OCI-LY1 (cell line): ENCODE data around the gene TPPP.
"Not testable (repeated sequence)": the region's sequence is repeated elsewhere in the genome, so short reads cannot be mapped to it uniquely, and the experiment has no call there.

ENCODE experiments used
- H2AFZ ChIP-seq: fragments of 200-600 bp; sonication (generic), shearing (Covaris generic); 2 replicates; pipeline ENCODE4 v1.6.0; 2014; ENCODE audit warnings: antibody characterized with exemption, mild to moderate bottlenecking, low read length
- H3F3A ChIP-seq: fragments of 200-600 bp; sonication (generic), shearing (Covaris generic); 2 replicates; pipeline ENCODE4 v1.6.0; 2014; ENCODE audit warnings: mild to moderate bottlenecking, antibody characterized with exemption, low read length, moderate library complexity; ENCODE audit not compliant: insufficient read depth
- H3K27ac ChIP-seq: fragments of 200-600 bp; sonication (generic); 2 replicates; pipeline ENCODE4 v1.5.1; 2014; ENCODE audit warnings: low read length, mixed run types, mild to moderate bottlenecking, low read depth; ENCODE audit not compliant: poor library complexity, severe bottlenecking
- H3K27me3 ChIP-seq: fragments of 200-600 bp; sonication (generic); 2 replicates; pipeline ENCODE4 v1.6.0; 2014; ENCODE audit warnings: antibody characterized with exemption, mild to moderate bottlenecking, low read length, moderate library complexity; ENCODE audit not compliant: insufficient read depth
- H3K36me3 ChIP-seq: fragments of 200-600 bp; sonication (generic); 2 replicates; pipeline ENCODE4 v1.6.1; 2014; ENCODE audit warnings: mild to moderate bottlenecking, antibody characterized with exemption, low read length, moderate library complexity, mixed read lengths; ENCODE audit not compliant: insufficient read depth
- H3K4me1 ChIP-seq: fragments of 200-600 bp; sonication (generic); 2 replicates; pipeline ENCODE4 v1.5.1; 2014; ENCODE audit warnings: mild to moderate bottlenecking, low read length, moderate library complexity; ENCODE audit not compliant: insufficient read depth, severe bottlenecking
- H3K4me2 ChIP-seq: fragments of 200-600 bp; sonication (generic), shearing (Covaris generic); 2 replicates; pipeline ENCODE4 v1.6.1; 2014; ENCODE audit warnings: low read length
- H3K4me3 ChIP-seq: fragments of 200-600 bp; sonication (generic); 2 replicates; pipeline ENCODE4 v1.5.1; 2014; ENCODE audit warnings: low read length, low read depth, mild to moderate bottlenecking, mixed read lengths; ENCODE audit not compliant: poor library complexity, severe bottlenecking
- H3K79me2 ChIP-seq: fragments of 200-600 bp; shearing (Covaris generic); 2 replicates; pipeline ENCODE4 v1.6.1; 2016; ENCODE audit warnings: mixed run types, low read length, mixed read lengths; ENCODE audit not compliant: insufficient read depth
- H3K9ac ChIP-seq: fragments of 200-600 bp; sonication (generic), shearing (Covaris generic); 2 replicates; pipeline ENCODE4 v1.6.1; 2014; ENCODE audit warnings: mild to moderate bottlenecking, low read length, mixed read lengths
- H3K9me2 ChIP-seq: fragments of 200-600 bp; sonication (generic), shearing (Covaris generic); 2 replicates; pipeline ENCODE4 v1.6.1; 2014; ENCODE audit warnings: low read depth, mild to moderate bottlenecking, low read length, mixed read lengths
- H3K9me3 ChIP-seq: fragments of 200-600 bp; shearing (Covaris generic); 2 replicates; pipeline ENCODE4 v1.6.1; 2014; ENCODE audit warnings: low read length, mixed read lengths
- H4K20me1 ChIP-seq: fragments of 200-600 bp; sonication (generic), shearing (Covaris generic); 2 replicates; pipeline ENCODE4 v1.6.0; 2016; ENCODE audit warnings: mild to moderate bottlenecking, low read length; ENCODE audit not compliant: insufficient read depth
- CTCF ChIP-seq: fragments of 200-600 bp; sonication (generic), shearing (Covaris generic); IDR thresholded peaks from 2 replicates; pipeline ENCODE4 v1.5.1; 2017; ENCODE audit warnings: mild to moderate bottlenecking, antibody characterized with exemption, low read length, moderate library complexity, mixed read lengths
- EZH2 ChIP-seq: fragments of 200-600 bp; sonication (generic), shearing (Covaris generic); IDR thresholded peaks from 2 replicates; pipeline ENCODE4 v1.8.0; 2017; ENCODE audit warnings: borderline replicate concordance, mixed run types, mild to moderate bottlenecking, antibody characterized with exemption, low read length, moderate library complexity, mixed read lengths

The TPPP gene

GRCh38 chr5:723309-723708 is 30.2 kb upstream of the TPPP start:
- not testable (repeated sequence) for H2AFZ ChIP-seq, H3F3A ChIP-seq, H3K79me2 ChIP-seq, H3K4me2 ChIP-seq, H3K4me3 ChIP-seq, H3K9me3 ChIP-seq, H3K36me3 ChIP-seq, H4K20me1 ChIP-seq, H3K27me3 ChIP-seq, H3K9me2 ChIP-seq, H3K9ac ChIP-seq, H3K4me1 ChIP-seq, H3K27ac ChIP-seq

GRCh38 chr5:719379-719778 is 26.2 kb upstream of the TPPP start:
- H3K9me3 ChIP-seq, H3K79me2 ChIP-seq, H3K27me3 ChIP-seq, H3K4me1 ChIP-seq, H3K9me2 ChIP-seq, H3F3A ChIP-seq, H3K27ac ChIP-seq, H4K20me1 ChIP-seq, H3K4me2 ChIP-seq, H3K36me3 ChIP-seq, H2AFZ ChIP-seq, H3K4me3 ChIP-seq, H3K9ac ChIP-seq: not testable (repeated sequence)

GRCh38 chr5:717143-717542 is 24.0 kb upstream of the TPPP start:
- no peak overlapping the region for H3K27ac ChIP-seq
- H4K20me1 ChIP-seq: no peaks in the 10 kb centered on the region
- H3K36me3 ChIP-seq: no peaks in the 10 kb centered on the region
- TF ChIP-seq CTCF (no peak), EZH2 (no peak)
- H3K9ac ChIP-seq: no peak overlapping the region
- H3K27me3 ChIP-seq: peaks cover 4% of the 10 kb centered on the region; the same call in 1 of the 2 replicates
- no peak overlapping the region for H2AFZ ChIP-seq
- no peak overlapping the region for H3K4me3 ChIP-seq
- H3K4me1 ChIP-seq: no peaks in the 10 kb centered on the region
- H3K4me2 ChIP-seq: no peak overlapping the region
- H3K79me2 ChIP-seq: no peaks in the 10 kb centered on the region
- H3K9me3 ChIP-seq: no peaks in the 10 kb centered on the region
- no peaks in the 10 kb centered on the region for H3K9me2 ChIP-seq
- no peaks in the 10 kb centered on the region for H3F3A ChIP-seq

- not testable (repeated sequence) for H3K27me3 ChIP-seq, H3K9me3 ChIP-seq, H3K9me2 ChIP-seq, H3K9ac ChIP-seq, H3K79me2 ChIP-seq, H2AFZ ChIP-seq, H3K4me2 ChIP-seq, H3K36me3 ChIP-seq, H3K4me1 ChIP-seq, H3K27ac ChIP-seq, H3K4me3 ChIP-seq, H3F3A ChIP-seq, H4K20me1 ChIP-seq
Measured at GRCh38 chr5:716740-717139, 23.6 kb upstream of the TPPP start.

GRCh38 chr5:715636-716035 is 22.5 kb upstream of the TPPP start:
- H3K4me1 ChIP-seq, H3K36me3 ChIP-seq, H3K4me2 ChIP-seq, H3K79me2 ChIP-seq, H3K9ac ChIP-seq, H3K9me3 ChIP-seq, H3F3A ChIP-seq, H2AFZ ChIP-seq, H4K20me1 ChIP-seq, H3K4me3 ChIP-seq, H3K27me3 ChIP-seq, H3K27ac ChIP-seq, H3K9me2 ChIP-seq: not testable (repeated sequence)

GRCh38 chr5:714215-715118 is 21.3 kb upstream of the TPPP start:
- not testable (repeated sequence) for H3K4me2 ChIP-seq, H2AFZ ChIP-seq, H3K79me2 ChIP-seq, H3F3A ChIP-seq, H3K9me3 ChIP-seq, H3K27me3 ChIP-seq, H3K36me3 ChIP-seq, H3K9ac ChIP-seq, H4K20me1 ChIP-seq, H3K27ac ChIP-seq, H3K4me1 ChIP-seq, H3K4me3 ChIP-seq, H3K9me2 ChIP-seq

GRCh38 chr5:713686-714085 is 20.5 kb upstream of the TPPP start:
- not testable (repeated sequence) for H3K9me2 ChIP-seq, H3K27ac ChIP-seq, H3K4me3 ChIP-seq, H3K36me3 ChIP-seq, H3K79me2 ChIP-seq, H4K20me1 ChIP-seq, H2AFZ ChIP-seq, H3F3A ChIP-seq, H3K4me1 ChIP-seq, H3K4me2 ChIP-seq, H3K9ac ChIP-seq, H3K9me3 ChIP-seq, H3K27me3 ChIP-seq
